Uterus (tissue), 4 donors: ENCODE data around the gene GTSE1. TPM values are rescaled to one million over a fixed set of nuclear protein-coding genes. Genes with fewer than 3 reads are reported as not detected.

ENCODE experiments used
- DNase-seq, 2 donors: peaks; one replicate each; pipeline ENCODE4 v3.0.0-alpha.2; 2019 to 2020
- H3K27ac ChIP-seq, 2 donors: fragments of 200-600 bp; sonication (generic); 1 replicate in 1 of 2; 2 replicates in 1 of 2; pipeline ENCODE4 v1.5.1; 2016 to 2018
- H3K27me3 ChIP-seq, 2 donors: fragments of 200-600 bp; sonication (generic); one replicate each; pipeline ENCODE4 v1.5.1; 2018 to 2019; ENCODE audit warnings: control low read depth in 1 of 2
- H3K36me3 ChIP-seq, 2 donors: fragments of 200-600 bp; sonication (generic); one replicate each; pipeline ENCODE4 v1.5.1; 2019; ENCODE audit warnings: control low read depth in 1 of 2
- H3K4me1 ChIP-seq, 2 donors: fragments of 200-600 bp; sonication (generic); one replicate each; pipeline ENCODE4 v1.5.1; 2018 to 2019; ENCODE audit warnings: control low read depth in 1 of 2
- H3K4me3 ChIP-seq, 2 donors: fragments of 200-600 bp; sonication (generic); 1 replicate in 1 of 2; 2 replicates in 1 of 2; pipeline ENCODE4 v1.5.1; 2018 to 2019; ENCODE audit warnings: mild to moderate bottlenecking in 1 of 2
- H3K9me3 ChIP-seq, 2 donors: fragments of 200-600 bp; sonication (generic); one replicate each; pipeline ENCODE4 v1.5.1; 2019; ENCODE audit warnings: control low read depth in 1 of 2
- POLR2A ChIP-seq, 2 donors: fragments of 450-650 bp; IDR thresholded peaks; one replicate each; pipeline ENCODE4 v1.6.1; 2016; ENCODE audit warnings: antibody characterized with exemption in 2 of 2, mild to moderate bottlenecking in 1 of 2, moderate library complexity in 1 of 2
- intact Hi-C: fragments of 100-400 bp; cut with DNase I; formaldehyde crosslinking; loops from one replicate; pipeline ENCODE4 v1.15.1; 2023; ENCODE audit warnings: low total_unique reads
- total RNA-seq, 4 donors: library from RNA; depleted of rRNA in 3 of 4; stranded (reverse); fragments of >200 nt in 3 of 4; gene quantifications; one replicate each; pipeline versions ENCODE4 v1.1.0 to v1.2.4, GENCODE V29; 2014 to 2023
- TF ChIP-seq, protein P1 (sequence below), 4 experiments: fragments of 200-600 bp in 2 of 4; fragments of 450-650 bp in 2 of 4; sonication (generic) in 2 of 4; IDR thresholded peaks; one replicate each; pipeline ENCODE4 v1.5.1; 2016 to 2019; ENCODE audit warnings: antibody characterized with exemption in 4 of 4, mild to moderate bottlenecking in 2 of 4, moderate library complexity in 1 of 4
- donor health status: DM: yes; HTN: yes; CAD: no.

The GTSE1 gene
- total RNA-seq, 4 donors from 2014 or later: 0.21 to 6.9 TPM; not detected in 2

GRCh38 chr22:46356496-46357480 is 60.1 kb downstream of the GTSE1 start:
- Histone ChIP-seq H3K27ac (no peak overlapping the region), H3K36me3 (no peaks in the 10 kb centered on the region), H3K4me3 (no peak overlapping the region), H3K9me3 (no peaks in the 10 kb centered on the region), H3K27me3 (no peaks in the 10 kb centered on the region), H3K4me1 (no peaks in the 10 kb centered on the region)
- TF ChIP-seq, protein P1, sequence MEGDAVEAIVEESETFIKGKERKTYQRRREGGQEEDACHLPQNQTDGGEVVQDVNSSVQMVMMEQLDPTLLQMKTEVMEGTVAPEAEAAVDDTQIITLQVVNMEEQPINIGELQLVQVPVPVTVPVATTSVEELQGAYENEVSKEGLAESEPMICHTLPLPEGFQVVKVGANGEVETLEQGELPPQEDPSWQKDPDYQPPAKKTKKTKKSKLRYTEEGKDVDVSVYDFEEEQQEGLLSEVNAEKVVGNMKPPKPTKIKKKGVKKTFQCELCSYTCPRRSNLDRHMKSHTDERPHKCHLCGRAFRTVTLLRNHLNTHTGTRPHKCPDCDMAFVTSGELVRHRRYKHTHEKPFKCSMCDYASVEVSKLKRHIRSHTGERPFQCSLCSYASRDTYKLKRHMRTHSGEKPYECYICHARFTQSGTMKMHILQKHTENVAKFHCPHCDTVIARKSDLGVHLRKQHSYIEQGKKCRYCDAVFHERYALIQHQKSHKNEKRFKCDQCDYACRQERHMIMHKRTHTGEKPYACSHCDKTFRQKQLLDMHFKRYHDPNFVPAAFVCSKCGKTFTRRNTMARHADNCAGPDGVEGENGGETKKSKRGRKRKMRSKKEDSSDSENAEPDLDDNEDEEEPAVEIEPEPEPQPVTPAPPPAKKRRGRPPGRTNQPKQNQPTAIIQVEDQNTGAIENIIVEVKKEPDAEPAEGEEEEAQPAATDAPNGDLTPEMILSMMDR (IDR thresholded peaks at IDR 0.05): no peak
- no peak for TF ChIP-seq POLR2A (IDR thresholded peaks at IDR 0.05)
- intact Hi-C loops: no loop called here
- no peak for DNase-seq

- Histone ChIP-seq H3K36me3 (no peaks in the 10 kb centered on the region), H3K27me3 (no peaks in the 10 kb centered on the region), H3K9me3 (no peaks in the 10 kb centered on the region), H3K4me3 (no peak overlapping the region), H3K27ac (no peak overlapping the region), H3K4me1 (no peaks in the 10 kb centered on the region)
- DNase-seq: no peak
- intact Hi-C loops: no loop called here
- TF ChIP-seq, protein P1 (IDR thresholded peaks at IDR 0.05): no peak
- no peak for TF ChIP-seq POLR2A (IDR thresholded peaks at IDR 0.05)
Observed at GRCh38 chr22:46357711-46358520, 61.2 kb downstream of the GTSE1 start.

DNA sequence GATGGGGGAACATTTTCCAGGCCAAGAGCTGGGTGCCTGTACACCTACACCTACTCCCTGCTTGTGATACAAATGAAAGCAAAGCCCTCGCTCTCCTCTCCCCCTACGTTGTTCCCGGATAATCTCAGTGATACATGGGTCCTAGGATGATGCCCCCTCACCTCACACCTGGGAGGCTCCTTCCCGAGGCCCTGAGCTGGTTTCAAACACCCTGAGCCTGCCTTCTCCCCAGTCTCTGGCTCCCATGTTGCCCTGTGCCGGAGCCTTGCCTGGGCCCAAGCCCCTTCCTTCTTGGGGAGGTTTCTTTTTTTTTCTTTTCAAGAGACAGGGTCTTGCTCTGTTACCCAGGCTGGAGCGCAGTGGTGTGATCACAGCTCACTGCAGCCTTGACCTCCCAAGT is 62.1 kb downstream of the GTSE1 start:
- no peak overlapping the region for H3K27ac ChIP-seq
- intact Hi-C loops: no loop called here
- no peaks in the 10 kb centered on the region for H3K36me3 ChIP-seq
- no peaks in the 10 kb centered on the region for H3K4me1 ChIP-seq
- H3K9me3 ChIP-seq: no peaks in the 10 kb centered on the region
- no peaks in the 10 kb centered on the region for H3K27me3 ChIP-seq
- no peak for TF ChIP-seq POLR2A (IDR thresholded peaks at IDR 0.05)
- TF ChIP-seq, protein P1 (IDR thresholded peaks at IDR 0.05): no peak
- DNase-seq: no peak
- H3K4me3 ChIP-seq: no peak overlapping the region

DNA sequence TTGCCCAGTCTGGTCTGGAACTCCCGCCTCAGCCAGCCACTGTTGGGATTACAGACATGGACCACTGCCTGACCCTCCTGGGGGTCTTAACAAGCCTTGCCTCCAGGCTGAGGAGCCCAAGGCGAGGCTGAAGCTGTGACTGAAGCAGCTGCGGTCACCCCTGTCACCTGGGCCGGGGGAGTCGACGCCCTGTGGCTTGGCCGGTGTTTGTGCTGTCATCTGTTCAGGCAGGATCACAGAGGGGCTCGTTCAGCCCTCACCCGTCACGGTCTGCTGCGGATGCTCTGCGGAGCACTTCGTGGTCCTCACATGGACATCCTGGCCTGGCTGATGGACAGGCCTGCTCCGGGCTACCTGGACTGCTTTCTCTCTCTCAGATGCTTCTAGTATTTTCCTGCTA is 62.7 kb downstream of the GTSE1 start:
- no peaks in the 10 kb centered on the region for H3K27me3 ChIP-seq
- H3K36me3 ChIP-seq: no peaks in the 10 kb centered on the region
- no peak for DNase-seq
- no peaks in the 10 kb centered on the region for H3K4me1 ChIP-seq
- no peak for TF ChIP-seq POLR2A (IDR thresholded peaks at IDR 0.05)
- TF ChIP-seq, protein P1 (IDR thresholded peaks at IDR 0.05): no peak
- intact Hi-C loops: no loop called here
- no peak overlapping the region for H3K4me3 ChIP-seq
- no peaks in the 10 kb centered on the region for H3K9me3 ChIP-seq
- no peak overlapping the region for H3K27ac ChIP-seq
